ENCODE measurements around the gene CCDC85C. TPM values are rescaled to one million over a fixed set of nuclear protein-coding genes. Genes with fewer than 3 reads are reported as not detected.

Gene CCDC85C
- total RNA-seq, 2 experiments from 2014 or later, result 11.3 to 12.7 TPM

DNA sequence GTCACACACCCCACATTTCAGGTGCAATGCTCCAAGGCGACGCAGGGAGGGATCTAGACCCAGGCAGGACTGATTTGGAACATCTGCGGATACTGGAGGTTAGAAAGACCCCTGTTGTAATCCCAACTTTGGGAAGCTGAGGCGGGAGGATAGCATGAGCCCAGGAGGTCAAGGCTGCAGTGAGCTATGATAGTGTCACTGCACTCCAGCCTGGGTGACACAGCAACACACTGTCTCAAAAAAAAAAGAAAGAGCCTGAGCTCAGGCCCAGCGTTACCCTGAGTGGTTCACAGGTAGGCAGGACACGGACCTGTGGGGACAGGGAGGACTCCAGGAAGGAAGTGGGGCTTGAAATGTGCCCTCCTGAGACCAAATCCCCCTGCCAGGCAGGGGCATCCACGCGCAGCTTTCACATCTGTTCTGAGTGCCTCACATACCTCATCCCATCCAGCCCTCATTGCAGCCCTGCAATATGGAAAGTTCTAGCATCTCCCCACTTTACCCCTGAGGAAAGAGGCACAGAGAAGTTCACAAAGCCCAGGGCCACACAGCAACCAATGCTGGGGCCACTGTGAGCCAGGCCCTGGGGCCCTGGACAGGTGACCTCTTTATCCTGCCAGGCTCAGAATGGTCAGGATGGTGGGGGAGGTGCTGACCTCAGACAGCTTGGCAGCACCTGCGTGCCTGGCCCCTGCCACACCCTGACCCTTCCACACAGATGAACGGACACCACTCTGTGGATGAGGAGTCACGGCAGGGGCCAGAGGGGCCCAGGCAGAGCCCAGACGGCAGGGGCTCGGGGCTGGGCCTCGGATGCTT lies 34.1 kb downstream of the CCDC85C start:
- no peaks in the 10 kb centered on the region for H3K9me3 Mint-ChIP-seq
- H3K27ac Mint-ChIP-seq, result no peak overlapping the region
- H3K4me3 Mint-ChIP-seq, result no peak overlapping the region
- no peaks in the 10 kb centered on the region for H3K4me1 Mint-ChIP-seq (ENCODE audit: low read depth)
- intact Hi-C loops (cut with micrococcal nuclease), result no loop called here
- no peak for DNase-seq
- H3K27me3 Mint-ChIP-seq (ENCODE audit: low read depth), result no peaks in the 10 kb centered on the region
- CTCF ChIA-PET, result interaction anchor here (1.8 kb wide), 1 partner anchor 25 kb away, joined by 4 read pairs; no protein-coding TSS in a partner anchor
- H3K36me3 Mint-ChIP-seq (ENCODE audit: low read depth), result no peaks in the 10 kb centered on the region

- Mint-ChIP-seq H3K36me3 (ENCODE audit: low read depth) (no peaks in the 10 kb centered on the region), H3K4me3 (no peak overlapping the region), H3K9me3 (no peaks in the 10 kb centered on the region), H3K27me3 (ENCODE audit: low read depth) (no peaks in the 10 kb centered on the region), H3K4me1 (ENCODE audit: low read depth) (no peaks in the 10 kb centered on the region), H3K27ac (no peak overlapping the region)
- intact Hi-C loops (cut with micrococcal nuclease), result no loop called here
- CTCF ChIA-PET, result interaction anchor here (1.8 kb wide), 1 partner anchor 26 kb away, joined by 4 read pairs; no protein-coding TSS in a partner anchor
- DNase-seq, result no peak
Observed at GRCh38 chr14:99568567-99569560, 35.1 kb downstream of the CCDC85C start.

- Mint-ChIP-seq H3K4me3 (no peak overlapping the region), H3K27ac (no peak overlapping the region), H3K36me3 (ENCODE audit: low read depth) (no peaks in the 10 kb centered on the region), H3K9me3 (no peaks in the 10 kb centered on the region), H3K4me1 (ENCODE audit: low read depth) (no peaks in the 10 kb centered on the region), H3K27me3 (ENCODE audit: low read depth) (no peaks in the 10 kb centered on the region)
- DNase-seq, result no peak
- CTCF ChIA-PET, result no interaction called here
- intact Hi-C loops (cut with micrococcal nuclease), result no loop called here
Observed at GRCh38 chr14:99566390-99567354, 37.3 kb downstream of the CCDC85C start.

GRCh38 chr14:99566009-99566389 lies 38.0 kb downstream of the CCDC85C start:
- Mint-ChIP-seq H3K36me3 (ENCODE audit: low read depth) (no peaks in the 10 kb centered on the region), H3K27me3 (ENCODE audit: low read depth) (no peaks in the 10 kb centered on the region), H3K27ac (no peak overlapping the region), H3K9me3 (no peaks in the 10 kb centered on the region), H3K4me3 (no peak overlapping the region), H3K4me1 (ENCODE audit: low read depth) (no peaks in the 10 kb centered on the region)
- no peak for DNase-seq
- CTCF ChIA-PET, result no interaction called here
- intact Hi-C loops (cut with micrococcal nuclease), result no loop called here

DNA sequence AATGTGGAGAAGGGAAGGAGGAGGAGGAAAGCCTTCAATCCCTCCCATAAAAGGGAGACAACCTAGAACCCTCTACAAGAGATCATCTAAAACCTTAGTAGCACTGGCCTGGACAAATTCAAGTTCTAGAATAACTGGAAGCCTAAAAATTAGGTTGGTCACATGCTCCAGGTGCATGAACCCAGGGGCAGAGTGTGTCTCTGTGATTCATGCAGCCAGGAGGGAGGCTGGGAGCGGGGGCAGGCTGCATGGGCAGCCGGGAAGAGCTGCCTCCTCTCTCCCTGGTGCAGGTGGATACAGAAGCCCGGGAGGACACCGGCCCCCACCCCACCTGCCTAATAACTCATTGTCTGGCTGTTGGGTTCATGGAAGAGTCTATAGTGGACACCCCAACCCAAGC lies 38.6 kb downstream of the CCDC85C start:
- DNase-seq, result no peak
- H3K36me3 Mint-ChIP-seq (ENCODE audit: low read depth), result no peaks in the 10 kb centered on the region
- intact Hi-C loops (cut with micrococcal nuclease), result no loop called here
- no peak overlapping the region for H3K4me3 Mint-ChIP-seq
- CTCF ChIA-PET, result no interaction called here
- H3K4me1 Mint-ChIP-seq (ENCODE audit: low read depth), result no peaks in the 10 kb centered on the region
- H3K27me3 Mint-ChIP-seq (ENCODE audit: low read depth), result no peaks in the 10 kb centered on the region
- no peak overlapping the region for H3K27ac Mint-ChIP-seq
- H3K9me3 Mint-ChIP-seq, result no peaks in the 10 kb centered on the region

DNA sequence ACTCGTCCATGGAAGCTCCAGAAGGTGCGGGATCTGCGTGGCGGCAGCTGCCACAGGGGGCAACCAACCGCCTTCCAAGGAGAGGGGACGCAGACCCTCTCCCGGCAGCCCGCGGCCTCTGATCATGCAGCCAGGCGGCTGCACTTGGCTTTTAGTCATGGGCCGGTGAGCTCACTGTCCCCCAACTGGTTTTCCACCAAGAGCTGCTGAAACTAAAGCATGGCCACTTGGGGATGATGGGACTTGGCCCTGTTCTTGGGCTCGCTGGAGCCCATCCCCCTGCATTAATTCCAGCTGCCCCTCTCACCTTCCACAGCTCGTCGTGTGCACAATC lies 39.1 kb downstream of the CCDC85C start:
- CTCF ChIA-PET, result no interaction called here
- Mint-ChIP-seq H3K4me1 (ENCODE audit: low read depth) (no peaks in the 10 kb centered on the region), H3K4me3 (no peak overlapping the region), H3K27ac (no peak overlapping the region), H3K9me3 (no peaks in the 10 kb centered on the region), H3K27me3 (ENCODE audit: low read depth) (no peaks in the 10 kb centered on the region), H3K36me3 (ENCODE audit: low read depth) (no peaks in the 10 kb centered on the region)
- DNase-seq, result no peak
- intact Hi-C loops (cut with micrococcal nuclease), result no loop called here

- no peaks in the 10 kb centered on the region for H3K9me3 Mint-ChIP-seq
- DNase-seq, result no peak
- H3K36me3 Mint-ChIP-seq (ENCODE audit: low read depth), result no peaks in the 10 kb centered on the region
- H3K4me3 Mint-ChIP-seq, result no peak overlapping the region
- CTCF ChIA-PET, result no interaction called here
- H3K4me1 Mint-ChIP-seq (ENCODE audit: low read depth), result no peaks in the 10 kb centered on the region
- no peak overlapping the region for H3K27ac Mint-ChIP-seq
- H3K27me3 Mint-ChIP-seq (ENCODE audit: low read depth), result no peaks in the 10 kb centered on the region
- intact Hi-C loops (cut with micrococcal nuclease), result no loop called here
Observed at GRCh38 chr14:99564256-99564925, 39.6 kb downstream of the CCDC85C start.

DNA sequence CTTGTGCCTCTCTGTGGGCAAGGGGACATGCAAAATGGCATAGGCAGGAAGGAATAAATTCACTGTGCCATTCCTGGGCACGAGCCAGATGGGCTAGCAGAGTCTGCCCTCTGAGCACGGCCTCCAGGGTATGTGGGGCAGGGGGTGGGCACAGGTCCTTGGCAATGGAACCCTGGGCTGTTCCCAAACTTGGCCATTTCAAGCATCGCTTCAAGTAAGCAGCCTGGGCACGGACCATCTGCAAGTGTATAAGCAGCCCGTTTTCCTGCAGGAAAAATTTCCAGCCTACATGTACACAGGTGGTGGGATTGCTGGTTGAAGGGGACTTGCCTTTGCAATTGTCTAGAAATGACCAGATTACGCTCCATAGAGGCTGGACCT lies 40.3 kb downstream of the CCDC85C start:
- CTCF ChIA-PET, result no interaction called here

GRCh38 chr14:99562856-99563748 lies 40.9 kb downstream of the CCDC85C start:
- no peaks in the 10 kb centered on the region for H3K27me3 Mint-ChIP-seq (ENCODE audit: low read depth)
- H3K4me1 Mint-ChIP-seq (ENCODE audit: low read depth), result no peaks in the 10 kb centered on the region
- intact Hi-C loops (cut with micrococcal nuclease), result no loop called here
- no peak for DNase-seq
- H3K36me3 Mint-ChIP-seq (ENCODE audit: low read depth), result peaks cover 2% of the 10 kb centered on the region
- H3K9me3 Mint-ChIP-seq, result no peaks in the 10 kb centered on the region
- H3K27ac Mint-ChIP-seq, result no peak overlapping the region
- CTCF ChIA-PET, result interaction anchor here (0.6 kb wide), 1 partner anchor 78 kb away, joined by 3 read pairs; no protein-coding TSS in a partner anchor
- no peak overlapping the region for H3K4me3 Mint-ChIP-seq

More for the DNA sequence above, 40.3 kb downstream of the CCDC85C start:
- Mint-ChIP-seq H3K9me3 (no peaks in the 10 kb centered on the region), H3K36me3 (ENCODE audit: low read depth) (peaks cover 2% of the 10 kb centered on the region), H3K27ac (no peak overlapping the region), H3K4me1 (ENCODE audit: low read depth) (no peaks in the 10 kb centered on the region), H3K27me3 (ENCODE audit: low read depth) (no peaks in the 10 kb centered on the region), H3K4me3 (no peak overlapping the region)
- intact Hi-C loops (cut with micrococcal nuclease), result no loop called here
- DNase-seq, result no peak

- no peak overlapping the region for H3K27ac Mint-ChIP-seq
- no peak overlapping the region for H3K4me3 Mint-ChIP-seq
- DNase-seq, result no peak
- intact Hi-C loops (cut with micrococcal nuclease), result no loop called here
- peaks cover 2% of the 10 kb centered on the region for H3K36me3 Mint-ChIP-seq (ENCODE audit: low read depth)
- CTCF ChIA-PET, result no interaction called here
- H3K27me3 Mint-ChIP-seq (ENCODE audit: low read depth), result no peaks in the 10 kb centered on the region
- no peaks in the 10 kb centered on the region for H3K4me1 Mint-ChIP-seq (ENCODE audit: low read depth)
- H3K9me3 Mint-ChIP-seq, result no peaks in the 10 kb centered on the region
Observed at GRCh38 chr14:99561864-99562263, 42.1 kb downstream of the CCDC85C start.

Data from activated naive CD4-positive, alpha-beta T cell treated with anti-CD3 and anti-CD28 coated beads for 36 hours (primary cell).